Hair follicle dermal papilla cell (primary cell): ENCODE data around the gene DEFB123. TPM values are rescaled to one million over a fixed set of nuclear protein-coding genes. Genes with fewer than 3 reads are reported as not detected.

Experiments used
- total RNA-seq: library from RNA; depleted of rRNA; stranded (reverse); fragments of >200 nt; gene quantifications from 2 replicates; pipeline ENCODE4 v1.2.3, GENCODE V29; 2012

The DEFB123 gene
- not detected in 2 replicates for total RNA-seq

DNA sequence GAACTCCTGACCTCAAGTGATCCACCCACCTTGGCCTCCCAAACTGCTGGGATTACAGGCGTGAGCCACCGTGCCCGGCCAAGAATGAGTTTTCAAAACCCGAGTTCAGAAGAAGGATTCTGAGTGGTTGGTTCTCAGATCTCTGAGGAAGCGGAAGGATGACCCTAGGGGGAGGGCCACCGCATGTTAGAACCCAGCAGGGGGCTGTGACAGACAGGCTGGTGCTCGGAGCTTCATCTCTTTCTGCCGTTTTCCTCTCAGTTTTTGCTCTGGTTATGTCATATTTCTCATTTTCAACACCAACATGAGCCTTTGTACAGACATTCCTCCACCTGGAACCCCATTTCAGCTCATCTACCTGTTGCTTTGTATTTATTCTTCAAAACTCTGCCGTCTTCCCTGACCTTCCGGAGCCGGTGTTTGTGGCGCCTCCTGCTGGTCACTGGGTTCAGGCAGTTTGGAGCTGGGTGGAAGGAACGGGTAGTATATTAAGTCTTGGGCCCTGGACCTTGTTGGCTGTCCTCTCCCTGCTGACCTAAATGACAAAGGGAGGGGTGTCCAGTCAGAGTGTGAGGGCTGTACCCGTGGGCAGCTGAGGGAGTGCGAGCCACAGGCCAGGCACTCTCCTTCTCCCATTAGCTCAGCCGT is at the start of gene DEFB123:
DEFB123 (plus strand) TSS at position 621 of the 648 bp plus-strand sequence. CDS start 67 bp downstream, outside the sequence.

GRCh38 chr20:31406115-31406514 is 34.3 kb upstream of the DEFB123 start, which contains the start of gene DEFB121:
Gene DEFB121 (minus strand): TSS chr20:31406215. CDS start chr20:31406152, 63 bp downstream.

DNA sequence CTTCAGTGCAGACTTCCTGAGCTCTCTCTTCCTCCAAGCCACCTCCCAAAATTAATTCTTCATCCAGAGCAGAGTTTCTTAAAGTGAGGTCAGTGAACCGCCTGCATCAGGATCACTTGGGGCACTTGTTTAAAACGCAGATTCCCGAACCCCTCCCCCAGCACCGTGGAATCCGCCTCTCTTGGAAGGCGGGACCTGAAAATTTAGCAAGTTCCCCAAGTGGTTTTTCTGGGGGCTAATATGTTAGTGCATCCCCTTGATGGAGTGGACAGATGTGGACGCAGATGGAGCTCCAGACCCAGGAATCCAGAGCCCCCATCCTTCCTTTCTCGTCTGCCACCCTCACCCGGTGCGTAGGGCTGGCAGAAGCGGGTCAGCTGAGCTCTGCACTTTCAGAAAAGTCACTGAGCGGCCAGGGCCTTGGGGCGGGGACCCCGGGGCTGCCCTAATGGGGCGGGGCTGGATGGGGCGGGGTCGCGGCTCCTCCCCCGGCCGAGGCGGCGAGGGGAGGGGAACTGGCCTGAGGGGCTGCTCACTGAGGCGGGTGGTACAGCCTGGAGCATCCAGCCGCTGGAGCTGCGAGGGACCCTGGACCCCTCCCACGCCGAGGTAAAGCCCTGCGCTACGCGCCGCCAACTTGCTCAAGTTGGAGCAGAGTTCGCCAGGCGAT is 34.5 kb downstream of the DEFB123 start, which contains the start of the genes DEFB124 and REM1:
DEFB124 (minus strand) TSS at position 370 of the 670 bp plus-strand sequence. CDS start 2,114 bp downstream, outside the sequence.
REM1 (plus strand) TSS at position 531 of the 670 bp plus-strand sequence. CDS start 1,158 bp downstream, outside the sequence.

Other genes starting within 250 kb of the DEFB123 start
- gene DEFB115, start 183.0 kb upstream of the DEFB123 start, total RNA-seq, result not detected in 2 replicates
- not detected in 2 replicates for gene DEFB116, start 132.0 kb upstream of the DEFB123 start, total RNA-seq
- gene DEFB118, start 72.0 kb upstream of the DEFB123 start, total RNA-seq, result not detected in 2 replicates
- gene DEFB119, start 50.0 kb upstream of the DEFB123 start, total RNA-seq, result not detected in 2 replicates
- gene DEFB121, start 34.4 kb upstream of the DEFB123 start, total RNA-seq, result not detected in 2 replicates
- not detected in 2 replicates for gene DEFB124, start 34.5 kb downstream of the DEFB123 start, total RNA-seq
- gene REM1, start 34.7 kb downstream of the DEFB123 start, total RNA-seq, result 0.16 and 0.36 TPM in 2 replicates
- 94.1 and 99.8 TPM in 2 replicates for gene HM13, start 73.8 kb downstream of the DEFB123 start, total RNA-seq
- gene ID1, start 164.7 kb downstream of the DEFB123 start, total RNA-seq, result 17.8 and 26.0 TPM in 2 replicates
- not detected in 2 replicates for gene COX4I2, start 197.3 kb downstream of the DEFB123 start, total RNA-seq